GM19043 (cell line): Measurements from ENCODE around the gene PPP1R9A.

Experiments used
- ATAC-seq: cut with Tn5 transposase; IDR thresholded peaks from one replicate; pipeline ENCODE4 v1.9.1; 2021; ENCODE audit warnings: low read depth; ENCODE audit not compliant: unreplicated experiment

The PPP1R9A gene

DNA sequence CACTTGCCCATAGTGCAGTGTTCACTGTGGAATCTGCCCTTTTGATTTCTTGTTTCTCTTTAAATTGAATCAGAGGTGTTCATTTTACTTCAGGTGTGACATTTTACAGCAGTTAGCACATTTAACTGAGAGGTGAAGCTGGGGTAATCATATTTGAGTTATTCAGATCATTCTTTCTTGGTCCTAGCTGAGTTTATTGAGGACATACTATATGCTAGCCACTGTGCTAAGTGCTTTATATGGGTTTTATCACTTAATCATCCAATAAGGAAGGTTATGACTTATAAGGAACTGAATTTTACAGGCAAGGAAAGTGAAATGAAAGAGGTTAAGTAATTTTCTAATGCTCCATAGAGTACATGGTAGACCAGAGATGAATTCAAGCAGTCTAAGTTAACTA is 337.2 kb downstream of the PPP1R9A start:
- no peak for ATAC-seq

DNA sequence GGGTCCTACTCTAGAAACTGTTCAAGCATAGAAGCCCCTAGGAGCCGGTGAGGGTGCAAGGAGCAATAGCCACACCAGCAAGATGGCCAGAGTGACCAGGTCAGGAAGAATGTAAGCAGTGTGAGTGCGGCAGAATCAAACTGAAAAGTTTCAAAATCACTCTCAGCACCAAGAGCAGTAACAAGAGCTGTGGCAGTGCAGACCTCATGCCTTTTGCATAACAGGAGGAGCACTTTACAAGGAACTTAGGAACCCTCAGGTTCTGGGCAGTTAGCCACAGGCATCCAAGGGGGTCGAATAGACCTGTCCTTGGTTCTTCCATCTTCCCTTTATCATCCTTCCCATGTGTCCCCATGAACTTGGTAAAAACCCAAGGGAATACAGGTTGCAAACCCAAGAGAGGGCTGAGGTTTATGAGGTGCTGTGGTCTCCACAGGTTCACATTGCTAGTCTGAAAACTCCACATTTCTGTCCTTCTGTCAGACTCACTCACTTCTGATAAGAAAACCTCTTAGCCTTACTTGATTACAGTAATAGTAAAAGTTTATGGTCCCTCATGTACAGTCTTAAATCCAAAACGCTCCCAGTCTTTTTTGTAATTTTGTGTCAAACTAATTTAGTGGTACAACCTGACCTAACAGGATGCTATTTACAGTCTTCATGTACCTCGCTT is 338.6 kb downstream of the PPP1R9A start:
- ATAC-seq = no peak

DNA sequence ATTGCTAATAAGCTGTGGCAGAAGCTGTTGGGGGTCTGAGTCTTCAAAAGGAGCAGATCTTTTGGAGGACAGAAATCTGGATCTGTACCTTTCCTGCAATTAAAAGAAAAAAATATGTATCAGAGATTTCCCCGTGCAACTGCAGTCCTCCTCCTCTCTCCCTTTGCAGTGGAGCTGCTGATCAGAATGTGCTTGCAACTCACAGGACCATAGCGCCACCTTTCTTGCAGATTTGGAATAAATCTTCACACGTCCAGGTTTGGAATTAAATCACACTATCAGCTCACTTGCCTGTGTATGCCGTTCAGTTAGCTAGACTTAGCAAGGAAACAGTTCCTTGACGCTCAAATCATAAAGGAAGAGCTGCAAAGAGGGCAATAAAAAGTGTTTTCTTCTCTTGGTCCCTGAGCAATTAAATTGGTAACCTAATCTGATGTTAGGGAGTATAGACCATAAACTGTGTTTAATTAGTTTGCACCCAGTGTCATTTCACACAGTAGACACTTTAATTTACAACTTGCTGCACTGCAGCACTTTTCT is 339.5 kb downstream of the PPP1R9A start:
- ATAC-seq = peak; percentile 67

DNA sequence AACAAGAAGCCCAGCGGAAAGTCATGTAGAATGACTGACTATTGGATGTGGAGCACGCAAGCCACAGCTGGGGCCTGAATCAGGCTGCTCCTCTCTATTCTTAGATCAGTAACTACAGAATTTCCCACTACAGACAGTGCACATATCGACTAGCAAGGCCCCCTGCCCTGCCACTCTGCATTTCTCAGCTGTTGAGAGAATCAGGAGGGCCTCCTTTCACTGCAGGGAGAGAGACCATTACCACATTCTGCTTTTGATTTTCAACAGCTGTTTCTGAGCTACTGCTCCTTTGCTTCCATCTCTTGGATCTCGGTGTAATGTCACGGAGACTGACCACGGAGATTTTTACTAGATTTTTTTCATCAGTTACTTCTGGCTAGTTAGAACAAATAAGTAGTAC is 343.2 kb downstream of the PPP1R9A start:
- no peak for ATAC-seq

DNA sequence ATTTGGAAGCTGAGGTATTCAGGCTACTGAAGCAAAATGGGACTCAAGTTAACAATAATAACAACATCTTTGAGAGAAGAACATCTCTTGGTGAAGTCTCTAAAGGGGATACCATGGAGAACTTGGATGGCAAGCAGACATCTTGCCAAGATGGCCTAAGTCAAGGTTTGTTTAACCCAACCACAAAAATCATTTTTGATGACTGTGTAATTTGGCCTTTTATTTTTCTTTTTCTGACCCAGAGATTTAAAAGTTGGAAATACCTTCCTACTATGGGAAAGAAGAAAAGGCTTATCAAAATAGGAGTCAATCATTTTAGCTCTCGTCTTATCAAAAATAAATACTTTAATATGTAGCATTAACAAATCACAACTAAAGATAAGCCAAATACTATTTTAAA is 344.6 kb downstream of the PPP1R9A start:
- ATAC-seq = no peak

DNA sequence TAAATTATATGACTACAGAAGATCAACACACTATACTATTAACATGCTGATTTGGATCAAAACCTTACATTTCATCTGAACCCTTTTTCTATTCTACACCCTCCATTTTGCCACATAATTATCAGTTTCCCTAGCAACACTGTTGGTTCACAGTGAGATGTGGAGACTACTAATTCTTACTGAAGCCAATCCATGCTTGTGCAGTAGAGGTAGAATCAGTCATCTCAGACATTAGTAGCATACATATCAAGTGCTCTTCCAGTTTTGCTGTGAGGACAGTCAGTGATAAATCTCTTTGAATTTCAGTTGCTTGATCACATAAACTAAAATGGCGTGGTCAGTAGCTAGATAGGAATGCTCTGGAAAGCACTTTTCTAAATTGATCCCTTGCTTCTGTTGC is 346.6 kb downstream of the PPP1R9A start:
- ATAC-seq = no peak

DNA sequence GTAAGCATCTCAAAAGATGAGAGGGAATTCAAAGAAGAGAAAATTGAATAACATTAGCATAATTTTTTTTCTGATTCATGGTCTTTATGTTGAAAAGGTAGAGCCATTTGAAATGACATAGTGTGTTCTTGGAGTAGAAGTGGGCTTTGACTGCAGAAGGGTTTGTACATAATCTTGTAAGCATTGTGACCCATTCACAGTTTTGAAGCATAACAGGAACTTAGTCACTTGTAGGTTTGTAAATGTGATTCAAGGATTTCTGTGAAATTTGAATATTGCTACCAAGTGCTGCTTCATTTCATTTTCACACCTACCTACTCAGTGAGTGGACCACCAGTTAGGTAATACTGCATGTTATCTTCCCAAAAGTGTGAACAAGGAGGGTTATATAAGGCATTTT is 348.3 kb downstream of the PPP1R9A start:
- no peak for ATAC-seq

DNA sequence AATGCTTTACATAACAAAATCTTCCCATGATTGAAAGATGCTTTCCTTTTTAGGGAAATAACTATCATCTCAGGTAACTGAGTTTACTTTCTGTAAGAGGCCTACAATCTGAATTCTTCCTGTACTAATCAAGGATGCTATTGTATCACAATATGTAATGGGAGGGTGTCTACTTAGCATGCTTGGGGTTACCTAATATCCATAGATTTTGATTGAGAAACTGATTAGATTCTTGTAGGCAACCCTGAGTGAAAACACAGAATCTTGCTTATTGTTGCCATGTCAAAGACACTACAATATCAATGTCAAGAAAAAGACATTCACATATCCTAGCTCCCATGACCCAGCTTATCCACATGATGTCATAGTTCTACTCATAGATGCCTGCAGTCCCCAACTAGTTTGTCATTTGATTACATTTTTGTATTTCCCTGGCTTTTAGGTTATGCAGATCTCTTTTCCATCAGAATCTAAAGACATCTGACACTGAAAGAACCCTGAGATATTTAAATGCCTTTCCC is 354.6 kb downstream of the PPP1R9A start:
- no peak for ATAC-seq

DNA sequence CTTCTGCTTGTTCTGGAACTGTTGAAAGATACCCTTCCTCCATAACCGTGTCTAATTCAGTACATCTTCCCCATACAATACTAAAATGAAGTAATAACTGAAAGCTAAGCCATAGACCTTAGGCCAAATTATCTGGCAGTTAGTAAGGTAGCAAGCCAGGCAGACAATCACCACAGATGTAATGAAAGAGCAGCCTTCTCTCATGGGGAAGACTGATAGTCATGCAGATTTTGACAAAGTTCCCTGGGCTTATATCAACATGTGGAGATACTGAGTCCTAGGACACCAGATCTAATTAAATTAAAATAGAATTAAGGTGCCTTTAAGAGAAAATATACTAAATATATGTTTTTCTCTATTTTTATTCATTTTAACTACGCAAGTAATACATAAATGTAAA is 355.5 kb downstream of the PPP1R9A start:
- no peak for ATAC-seq

DNA sequence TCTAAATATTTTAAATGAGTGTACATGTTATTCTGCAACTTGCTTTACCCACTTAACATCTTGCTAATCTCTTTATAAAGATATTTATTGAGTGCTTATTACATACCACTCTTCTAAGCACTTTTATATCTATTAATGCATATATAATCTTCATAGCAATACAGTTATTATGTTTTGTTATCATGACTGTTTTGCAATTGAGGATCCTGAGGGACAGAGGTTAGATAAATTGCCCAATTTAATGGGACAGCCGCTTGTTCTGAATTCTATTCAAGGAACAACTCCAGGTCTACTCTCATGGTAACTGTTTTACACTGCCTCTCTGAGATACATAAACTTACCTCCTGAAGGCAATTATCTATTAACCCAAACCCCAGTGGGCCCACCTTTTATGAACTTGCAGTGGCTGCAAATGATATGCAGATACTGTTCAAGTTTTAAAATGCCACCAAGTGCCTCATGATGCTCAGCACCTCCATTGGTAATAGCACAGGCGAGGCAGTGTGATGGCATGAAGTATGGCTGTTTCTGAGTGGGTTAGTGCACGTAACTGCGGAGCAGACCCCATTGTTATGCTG is 356.5 kb downstream of the PPP1R9A start:
- no peak for ATAC-seq

DNA sequence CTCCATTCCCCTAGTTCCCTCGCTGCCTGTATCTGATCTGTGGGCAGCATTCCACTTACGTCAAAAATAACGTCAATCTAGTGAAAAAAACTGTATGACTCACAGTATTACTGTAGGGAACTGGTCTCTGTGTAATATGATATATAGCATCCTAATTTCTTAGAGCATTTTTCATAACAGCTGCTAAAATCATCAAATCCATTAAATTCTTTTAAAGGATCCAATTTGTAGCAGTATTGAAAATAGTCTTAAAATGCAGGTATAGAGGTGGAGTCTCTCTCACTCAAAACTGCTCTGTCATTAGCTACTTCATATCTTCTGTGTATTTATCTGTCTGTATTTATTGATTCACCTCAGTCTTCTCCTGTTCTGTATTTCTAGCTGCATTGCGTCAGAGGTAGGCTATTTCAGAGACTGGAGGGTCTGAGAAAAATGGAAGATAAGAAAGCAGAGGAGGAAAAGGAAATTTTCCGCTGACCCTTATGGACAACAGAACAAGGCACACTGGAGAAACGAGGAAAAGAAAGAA is 357.0 kb downstream of the PPP1R9A start:
- no peak for ATAC-seq

DNA sequence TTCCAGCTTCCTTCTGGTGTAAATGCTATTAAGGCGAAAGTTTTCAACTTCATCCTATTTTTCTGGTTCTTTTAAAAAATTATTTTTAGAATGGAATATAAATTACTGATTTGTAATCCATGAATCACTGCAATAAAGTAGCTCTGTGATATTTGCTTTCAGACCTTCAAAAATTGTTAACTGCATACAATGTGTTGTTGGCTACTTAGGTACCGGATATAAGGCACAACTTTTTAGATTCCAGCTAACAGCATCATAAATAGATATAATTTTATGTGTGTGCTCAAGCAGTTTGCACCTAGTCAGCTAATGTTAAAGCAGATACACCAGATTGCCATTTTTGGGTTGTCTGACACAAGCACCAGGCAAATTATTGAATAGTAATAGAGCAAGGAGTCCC is 358.2 kb downstream of the PPP1R9A start:
- ATAC-seq = no peak

DNA sequence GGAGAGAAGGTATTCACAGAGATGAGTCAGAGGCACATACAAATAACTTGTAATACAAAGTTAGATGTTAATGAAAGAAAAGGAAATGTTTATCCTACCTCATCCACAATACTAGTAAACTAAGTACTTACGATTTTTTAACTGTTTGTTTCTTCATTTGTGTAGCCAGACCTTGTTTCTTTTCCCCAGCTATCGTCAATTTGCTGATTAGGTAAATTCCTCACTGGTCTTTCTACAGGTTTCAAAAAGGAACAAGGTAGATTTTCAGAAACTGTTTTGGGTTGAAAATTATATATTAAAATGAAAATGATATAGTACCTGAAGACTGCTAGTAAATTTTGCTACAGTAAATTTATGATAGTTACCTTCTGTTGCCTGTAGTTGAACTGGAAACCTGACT is 360.4 kb downstream of the PPP1R9A start:
- ATAC-seq = no peak

DNA sequence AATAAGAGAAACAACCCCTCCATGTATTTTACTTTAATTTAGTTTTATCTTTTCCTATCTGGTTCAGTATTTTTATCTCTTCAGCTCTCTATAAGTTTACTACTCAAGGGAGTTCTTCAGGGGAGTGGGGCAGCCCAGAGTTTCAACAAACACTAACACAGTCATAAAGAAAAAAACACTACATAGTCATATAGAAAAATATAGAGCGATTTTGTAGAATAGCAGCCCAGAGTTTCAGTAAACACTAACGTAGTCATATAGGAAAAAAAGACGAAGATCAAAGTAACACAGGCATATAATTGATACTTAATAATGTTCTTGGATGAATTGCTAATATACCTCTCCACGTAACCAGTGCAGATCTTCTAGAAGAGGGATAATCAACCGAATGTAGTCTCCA is 362.2 kb downstream of the PPP1R9A start:
- no peak for ATAC-seq

DNA sequence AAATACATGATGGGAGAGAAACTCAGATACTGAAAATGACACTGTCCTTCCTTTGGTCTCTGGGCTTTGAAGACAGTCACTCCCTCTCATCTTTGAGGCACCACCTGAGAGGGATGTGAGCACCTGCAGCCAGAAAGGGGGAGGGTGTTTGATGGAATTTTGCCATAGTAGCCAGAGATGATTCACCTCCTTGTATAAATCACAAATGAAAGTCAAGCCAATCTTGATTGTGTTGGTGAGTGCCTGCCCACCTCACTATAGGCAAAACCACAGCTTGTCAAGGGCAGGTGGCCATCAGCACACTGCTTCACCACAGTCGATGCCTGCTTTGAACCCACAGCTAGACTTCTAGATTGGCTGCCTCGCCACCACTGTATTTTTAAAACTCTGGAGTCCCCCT is 368.7 kb downstream of the PPP1R9A start:
- no peak for ATAC-seq

DNA sequence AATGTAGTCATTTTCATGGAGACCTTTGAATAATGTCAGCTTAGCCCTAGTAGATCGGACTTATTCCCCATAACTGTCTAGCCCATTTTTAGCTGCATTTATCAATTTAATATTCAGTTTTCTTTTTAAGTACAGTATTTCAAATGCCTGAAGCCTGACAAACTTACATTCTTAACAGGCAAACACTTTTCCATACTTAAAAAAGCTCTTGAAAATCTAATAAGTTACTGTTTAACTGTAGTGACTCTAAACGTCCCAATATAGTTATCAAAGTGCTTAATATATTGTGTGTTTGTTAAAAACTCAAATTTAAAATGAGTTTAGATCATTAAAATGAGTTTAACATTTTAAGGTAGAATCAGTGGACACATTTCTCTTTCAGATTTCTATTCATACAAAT is 372.0 kb downstream of the PPP1R9A start:
- no peak for ATAC-seq

DNA sequence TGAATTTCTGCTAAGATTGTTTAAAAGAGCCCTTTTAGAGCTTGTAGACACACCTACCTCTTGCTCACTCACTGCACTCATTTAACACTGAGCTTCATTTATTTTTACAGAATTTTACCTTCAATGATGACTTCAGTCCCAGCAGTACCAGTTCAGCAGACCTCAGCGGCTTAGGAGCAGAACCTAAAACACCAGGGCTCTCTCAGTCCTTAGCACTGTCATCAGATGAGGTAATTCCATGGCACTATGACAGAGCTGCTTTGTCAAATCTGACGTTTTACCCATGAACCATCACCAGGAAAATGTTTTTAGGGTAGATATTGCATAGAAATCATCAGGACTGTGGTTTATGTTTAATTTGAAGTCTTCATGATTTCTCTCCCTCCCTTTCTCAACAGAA is 378.7 kb downstream of the PPP1R9A start:
- no peak for ATAC-seq

DNA sequence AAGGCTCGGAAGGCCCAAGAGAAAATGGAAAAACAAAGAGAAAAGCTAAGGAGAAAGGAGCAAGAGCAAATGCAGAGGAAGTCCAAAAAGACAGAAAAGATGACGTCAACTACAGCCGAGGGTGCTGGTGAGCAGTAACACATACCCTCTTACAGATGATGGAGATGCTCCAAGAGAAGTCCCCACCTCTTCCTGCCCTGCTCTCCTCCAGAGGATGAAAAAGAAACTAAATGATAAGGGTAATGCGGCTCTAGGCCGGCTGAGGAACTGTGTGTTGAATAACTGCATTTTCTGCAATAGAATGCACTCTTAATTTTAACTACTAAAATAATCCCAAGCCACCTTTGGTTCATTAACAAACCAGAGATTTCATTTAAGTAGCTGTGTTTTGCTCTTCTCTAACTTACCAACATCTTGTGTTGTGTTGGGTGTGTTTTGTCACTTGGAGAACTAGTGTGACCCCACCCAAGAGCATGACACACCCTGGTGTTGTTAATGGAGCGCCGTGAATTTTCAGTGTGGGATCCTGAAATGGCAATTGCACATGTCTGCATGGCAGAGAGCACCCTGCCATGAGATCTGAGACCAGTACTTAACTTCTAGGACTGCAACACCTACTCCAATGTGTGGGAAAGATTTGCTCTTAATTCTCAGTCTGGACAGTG is 382.9 kb downstream of the PPP1R9A start:
- no peak for ATAC-seq

DNA sequence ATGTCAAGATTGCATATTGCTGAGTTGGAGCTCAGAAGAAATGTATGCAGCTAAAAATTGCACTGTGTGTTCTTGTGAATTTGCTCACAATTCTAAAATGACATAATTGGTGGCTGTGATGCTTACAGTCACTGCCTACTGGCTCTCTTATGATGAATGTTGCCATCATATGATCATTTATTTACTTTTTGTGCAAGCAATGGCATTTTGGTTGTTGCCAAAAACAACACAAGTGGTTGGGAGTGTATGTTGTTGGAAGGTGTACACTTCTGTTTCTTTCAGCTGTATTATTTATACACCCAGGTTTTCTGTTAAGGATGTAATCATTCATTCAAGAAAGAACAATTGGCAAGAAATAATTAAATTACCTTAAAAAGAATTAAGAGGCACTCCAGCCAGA is 388.0 kb downstream of the PPP1R9A start:
- ATAC-seq = no peak

DNA sequence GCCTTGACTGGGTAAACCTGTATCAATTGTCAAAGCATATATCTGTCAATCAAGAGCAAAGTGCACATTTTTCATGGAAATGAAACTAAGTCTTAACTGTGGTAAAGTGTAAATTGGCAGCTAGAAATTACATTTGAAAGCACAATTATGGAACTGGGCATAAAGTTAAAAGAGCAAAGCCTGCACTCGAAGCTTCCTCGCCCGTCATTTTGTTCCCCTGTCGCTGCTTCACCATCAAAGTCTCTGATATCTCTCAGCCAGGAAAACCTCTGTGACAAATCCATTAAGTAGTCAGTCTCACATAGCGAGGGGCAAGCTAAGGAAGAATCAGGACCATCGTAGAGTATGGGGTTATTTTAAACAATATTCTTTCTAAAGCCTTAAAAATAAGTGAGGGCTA is 389.1 kb downstream of the PPP1R9A start:
- ATAC-seq = no peak

DNA sequence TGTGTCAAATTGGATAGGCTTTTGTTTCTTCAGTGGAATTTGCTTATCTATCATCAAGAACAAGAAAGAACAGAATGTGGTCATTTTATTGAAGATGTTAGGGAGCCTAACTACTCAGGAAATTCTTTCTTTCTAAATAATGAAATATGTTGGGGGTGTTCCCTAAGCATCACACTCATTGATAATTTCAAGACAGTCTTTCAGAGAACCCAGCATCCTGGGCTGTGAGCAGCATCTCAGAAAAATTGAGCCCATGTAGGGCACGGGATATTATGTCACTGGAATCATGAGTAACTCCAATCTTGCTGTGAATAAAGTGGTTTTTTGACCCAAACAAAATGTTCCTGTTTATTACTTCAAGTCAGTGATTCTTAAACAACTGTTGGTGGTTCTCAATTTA is 389.6 kb downstream of the PPP1R9A start:
- ATAC-seq = no peak

DNA sequence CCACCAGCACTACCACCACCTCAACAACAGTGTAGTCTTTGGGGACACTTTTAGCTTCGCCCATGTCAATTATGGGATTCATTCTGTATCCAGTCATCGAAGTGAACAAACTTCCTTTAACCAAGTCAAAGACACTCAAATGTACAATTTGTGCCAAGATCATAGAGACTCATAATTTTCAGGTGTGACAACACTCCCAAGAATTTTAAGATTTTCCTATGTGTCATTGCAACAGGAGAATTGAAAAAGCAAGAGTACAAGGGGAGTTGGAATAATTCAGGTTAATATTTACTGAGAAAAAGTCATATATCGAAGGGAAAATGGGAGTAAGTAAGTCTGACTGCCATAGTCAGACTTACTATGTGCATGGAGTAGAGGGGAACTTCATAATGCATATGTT is 390.7 kb downstream of the PPP1R9A start:
- ATAC-seq = no peak
